ENCODE data around the gene TRPM2. TPM values are rescaled to one million over a fixed set of nuclear protein-coding genes. Genes with fewer than 3 reads are reported as not detected.

The TRPM2 gene
- total and polyA plus RNA-seq, 9 donors, result 0.89 to 1.9 (median 1.5) TPM

DNA sequence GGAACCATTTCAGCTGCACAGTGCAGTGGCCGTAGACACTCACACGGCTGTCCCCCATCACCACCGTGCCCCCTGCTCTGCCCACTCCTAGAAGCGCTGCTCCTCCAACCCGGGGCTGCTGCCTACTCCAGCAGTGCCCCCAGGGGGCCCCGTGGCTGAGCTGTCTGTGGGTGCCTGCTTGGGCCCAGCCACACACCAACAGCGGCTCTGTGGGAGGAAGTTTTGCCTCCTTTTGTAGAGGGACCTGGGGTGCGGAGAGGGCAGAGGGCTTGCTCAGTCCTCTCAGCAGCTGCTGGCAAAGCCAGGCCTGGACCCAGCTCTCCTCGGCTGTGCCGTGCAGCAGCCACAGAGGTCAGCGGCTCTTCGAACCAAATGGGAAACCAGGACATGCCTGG lies 90.5 kb downstream of the TRPM2 start:
- no peaks in the 10 kb centered on the region for H3K36me3 ChIP-seq (ENCODE audit: control insufficient read depth, insufficient read depth, low read length)
- 82% methylated on average over 9 of the region's 12 CpGs for WGBS (ENCODE audit: insufficient coverage)
- H3K27me3 ChIP-seq (ENCODE audit: control insufficient read depth, insufficient read depth, low read length), result peaks cover 13% of the 10 kb centered on the region
- no peak overlapping the region for H3K4me3 ChIP-seq (ENCODE audit: low read length)
- no peak for DNase-seq
- H3K27ac ChIP-seq (ENCODE audit: low read length), result no peak overlapping the region
- no peaks in the 10 kb centered on the region for H3K4me1 ChIP-seq (ENCODE audit: control insufficient read depth, insufficient read depth, low read length)
- no peaks in the 10 kb centered on the region for H3K9me3 ChIP-seq (replicated peaks; ENCODE audit: control insufficient read depth, low read depth, low read length)

DNA sequence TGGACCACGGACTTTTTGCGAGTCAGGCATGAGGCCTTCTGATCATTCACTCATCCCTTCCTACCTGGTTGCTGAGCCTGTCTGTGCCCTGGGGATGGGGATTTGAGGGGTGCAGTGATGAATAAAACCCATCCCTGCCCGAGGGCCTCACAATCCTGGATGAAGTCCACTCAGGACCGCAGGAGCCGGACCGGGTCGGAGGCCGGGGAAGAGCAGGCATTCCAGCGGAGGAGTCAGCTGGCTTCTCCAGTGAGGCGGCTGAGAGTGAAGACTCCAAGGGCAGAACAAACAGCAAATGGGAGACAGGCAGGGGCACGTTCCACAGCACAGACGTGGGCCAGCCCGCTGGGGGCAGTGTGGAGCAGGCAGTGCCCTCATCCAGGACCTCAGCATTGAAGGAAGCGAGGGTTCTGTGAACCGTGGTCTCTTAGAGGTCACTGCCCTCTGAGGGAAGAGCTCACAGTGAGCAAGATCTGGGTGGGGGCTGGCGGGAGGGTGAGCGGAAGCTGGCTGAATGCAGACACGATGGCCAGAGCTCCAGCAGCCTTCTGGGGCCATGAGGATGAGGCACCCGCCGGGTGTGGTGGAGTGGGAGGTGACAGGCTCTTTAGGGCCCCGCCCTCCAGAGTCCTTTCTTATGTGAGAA lies 91.0 kb downstream of the TRPM2 start:
- H3K27ac ChIP-seq (ENCODE audit: low read length), result no peak overlapping the region
- WGBS (ENCODE audit: insufficient coverage), result 69% methylated on average over 18 of the region's 21 CpGs
- no peak for DNase-seq
- no peaks in the 10 kb centered on the region for H3K9me3 ChIP-seq (replicated peaks; ENCODE audit: control insufficient read depth, low read depth, low read length)
- no peaks in the 10 kb centered on the region for H3K36me3 ChIP-seq (ENCODE audit: control insufficient read depth, insufficient read depth, low read length)
- no peaks in the 10 kb centered on the region for H3K4me1 ChIP-seq (ENCODE audit: control insufficient read depth, insufficient read depth, low read length)
- no peak overlapping the region for H3K4me3 ChIP-seq (ENCODE audit: low read length)
- peaks cover 16% of the 10 kb centered on the region for H3K27me3 ChIP-seq (ENCODE audit: control insufficient read depth, insufficient read depth, low read length)

DNA sequence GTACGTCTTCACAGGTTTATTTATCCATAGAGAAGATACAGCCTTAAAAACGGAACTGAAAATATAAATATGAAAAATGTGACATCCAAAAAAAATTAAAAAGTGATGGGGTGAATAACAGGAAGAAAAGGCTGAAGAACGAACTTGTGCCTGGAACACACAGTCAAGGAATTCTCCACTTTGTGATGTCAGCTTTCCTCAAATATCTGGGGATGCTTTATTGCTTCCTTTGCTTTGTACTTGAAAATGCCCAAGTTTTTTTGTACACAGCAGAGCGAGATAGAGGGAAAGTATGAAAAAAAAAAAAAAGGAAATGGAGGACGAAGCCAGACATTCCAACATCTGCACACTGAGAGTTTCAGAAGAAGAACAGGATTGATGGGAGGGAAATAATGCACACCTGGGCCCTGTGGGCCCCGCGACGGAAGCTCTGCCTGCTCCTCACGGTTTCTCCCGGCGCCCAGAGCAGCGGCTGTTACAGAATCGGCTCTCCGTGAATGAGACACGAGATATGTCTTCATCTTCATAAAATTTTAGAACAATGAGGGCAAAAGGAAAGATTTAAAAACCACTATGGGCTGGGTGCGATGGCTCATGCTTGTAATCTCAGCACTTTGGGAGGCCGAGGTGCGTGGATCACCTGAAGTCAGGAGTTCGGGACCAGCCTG lies 91.9 kb downstream of the TRPM2 start:
- peaks cover 25% of the 10 kb centered on the region for H3K27me3 ChIP-seq (ENCODE audit: control insufficient read depth, insufficient read depth, low read length)
- DNase-seq, result no peak

DNA sequence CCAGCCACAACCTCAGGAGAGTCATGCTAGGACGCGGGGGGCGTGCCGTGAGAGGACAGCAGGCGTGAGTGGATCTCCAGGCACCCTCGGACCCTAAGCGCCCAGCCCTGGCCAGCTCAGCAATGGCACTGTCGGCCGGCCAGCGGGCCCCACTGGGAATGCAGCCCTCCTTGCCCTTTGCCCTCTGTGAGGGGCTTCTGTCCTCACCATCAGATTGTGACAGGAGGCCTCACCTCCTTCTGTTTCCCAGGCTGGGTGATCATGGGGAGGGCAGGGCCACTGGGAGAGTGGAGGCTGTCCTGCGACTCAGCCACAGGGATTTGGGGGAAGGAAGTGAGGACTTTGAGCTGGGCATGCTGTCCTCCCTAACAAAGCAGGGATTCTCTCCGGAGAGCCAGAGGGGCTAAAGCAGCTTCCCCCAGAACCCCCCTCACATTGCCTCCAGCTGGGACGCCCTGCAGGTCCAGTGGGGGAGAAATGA lies 95.3 kb downstream of the TRPM2 start:
- peaks cover 2% of the 10 kb centered on the region for H3K9me3 ChIP-seq (replicated peaks; ENCODE audit: control insufficient read depth, low read depth, low read length)
- DNase-seq, result no peak
- WGBS (ENCODE audit: insufficient coverage), result 55% methylated on average over 11 of the region's 13 CpGs
- no peak overlapping the region for H3K27ac ChIP-seq (ENCODE audit: low read length)
- H3K27me3 ChIP-seq (ENCODE audit: control insufficient read depth, insufficient read depth, low read length), result peaks cover 39% of the 10 kb centered on the region
- H3K4me1 ChIP-seq (ENCODE audit: control insufficient read depth, insufficient read depth, low read length), result no peaks in the 10 kb centered on the region
- no peak overlapping the region for H3K4me3 ChIP-seq (ENCODE audit: low read length)
- no peaks in the 10 kb centered on the region for H3K36me3 ChIP-seq (ENCODE audit: control insufficient read depth, insufficient read depth, low read length)

More for the DNA sequence above, 91.9 kb downstream of the TRPM2 start:
- no peaks in the 10 kb centered on the region for H3K4me1 ChIP-seq (ENCODE audit: control insufficient read depth, insufficient read depth, low read length)
- 44% methylated on average over 8 of the region's 19 CpGs for WGBS (ENCODE audit: insufficient coverage)
- H3K9me3 ChIP-seq (replicated peaks; ENCODE audit: control insufficient read depth, low read depth, low read length), result no peaks in the 10 kb centered on the region
- no peak overlapping the region for H3K27ac ChIP-seq (ENCODE audit: low read length)
- H3K4me3 ChIP-seq (ENCODE audit: low read length), result no peak overlapping the region
- H3K36me3 ChIP-seq (ENCODE audit: control insufficient read depth, insufficient read depth, low read length), result no peaks in the 10 kb centered on the region

DNA sequence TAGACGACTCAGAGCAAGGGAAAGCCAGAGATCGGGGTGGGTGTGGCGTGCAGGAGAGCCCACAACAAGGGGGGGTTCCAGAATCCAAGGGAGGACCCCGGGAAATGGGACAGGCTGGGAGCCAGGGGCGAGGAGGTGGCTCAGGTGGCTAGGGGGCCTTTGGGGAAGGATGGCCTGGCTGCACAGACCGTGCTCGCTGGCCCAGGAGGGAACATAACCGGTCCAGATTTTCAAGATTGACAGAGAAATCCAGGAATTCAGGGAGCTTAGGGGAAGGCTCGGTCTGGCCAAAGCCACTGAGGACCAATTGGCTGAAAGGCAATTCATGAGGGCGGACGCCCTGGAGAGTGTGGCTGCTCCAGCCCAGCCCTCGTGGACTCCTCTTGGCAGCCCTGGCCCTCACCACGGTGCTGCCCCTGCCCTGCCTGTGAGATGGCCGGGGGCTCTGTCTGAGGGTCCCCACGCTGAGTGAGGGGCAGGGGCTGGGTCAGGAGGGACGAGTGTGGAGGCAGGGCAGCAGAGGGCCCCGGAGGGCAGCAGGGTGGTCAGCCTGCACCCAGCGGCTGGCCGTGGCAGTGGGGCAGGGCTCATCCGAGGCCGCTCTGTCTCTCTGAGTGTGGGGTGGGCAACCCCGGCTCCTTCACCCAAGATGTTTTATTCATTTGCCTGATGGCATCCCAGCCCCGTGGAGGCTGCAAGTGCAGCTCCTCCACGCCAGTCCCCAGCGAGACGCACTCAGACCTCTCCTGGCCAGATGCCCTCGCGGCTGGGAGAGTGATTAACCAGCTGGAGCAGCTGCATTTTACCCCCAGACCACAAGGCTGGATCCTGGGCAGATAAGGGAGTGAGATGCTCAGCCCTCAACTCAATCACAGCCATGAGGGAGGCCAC lies 96.3 kb downstream of the TRPM2 start:
- Histone ChIP-seq H3K4me3 (ENCODE audit: low read length) (no peak overlapping the region), H3K36me3 (ENCODE audit: control insufficient read depth, insufficient read depth, low read length) (no peaks in the 10 kb centered on the region), H3K27me3 (ENCODE audit: control insufficient read depth, insufficient read depth, low read length) (peaks cover 36% of the 10 kb centered on the region), H3K4me1 (ENCODE audit: control insufficient read depth, insufficient read depth, low read length) (no peaks in the 10 kb centered on the region), H3K27ac (ENCODE audit: low read length) (no peak overlapping the region), H3K9me3 (replicated peaks; ENCODE audit: control insufficient read depth, low read depth, low read length) (peaks cover 6% of the 10 kb centered on the region)
- 44% methylated on average over 25 of the region's 28 CpGs for WGBS (ENCODE audit: insufficient coverage)
- DNase-seq, result no peak

DNA sequence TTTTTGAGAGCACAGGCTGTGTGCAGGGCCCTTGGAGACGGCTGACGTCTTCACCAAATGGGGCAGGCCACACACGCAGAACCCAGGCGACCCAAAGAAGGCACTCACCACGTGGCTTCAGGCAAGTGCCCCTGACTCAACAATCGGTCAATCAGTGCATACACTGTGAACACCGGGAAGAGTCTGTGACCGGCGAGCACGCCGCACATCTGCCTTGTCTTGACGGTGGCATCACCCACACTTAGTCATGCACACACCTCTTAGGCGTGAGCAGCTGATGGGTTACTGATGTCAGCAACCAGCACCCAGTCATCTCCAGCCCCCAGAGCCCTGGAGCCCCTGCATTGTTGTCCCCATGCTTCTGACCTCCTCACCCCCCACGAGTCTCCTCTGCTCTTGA lies 97.0 kb downstream of the TRPM2 start:
- H3K27me3 ChIP-seq (ENCODE audit: control insufficient read depth, insufficient read depth, low read length), result peaks cover 38% of the 10 kb centered on the region
- no peak overlapping the region for H3K4me3 ChIP-seq (ENCODE audit: low read length)
- WGBS (ENCODE audit: insufficient coverage), result 69% methylated on average over 14 of the region's 14 CpGs

DNA sequence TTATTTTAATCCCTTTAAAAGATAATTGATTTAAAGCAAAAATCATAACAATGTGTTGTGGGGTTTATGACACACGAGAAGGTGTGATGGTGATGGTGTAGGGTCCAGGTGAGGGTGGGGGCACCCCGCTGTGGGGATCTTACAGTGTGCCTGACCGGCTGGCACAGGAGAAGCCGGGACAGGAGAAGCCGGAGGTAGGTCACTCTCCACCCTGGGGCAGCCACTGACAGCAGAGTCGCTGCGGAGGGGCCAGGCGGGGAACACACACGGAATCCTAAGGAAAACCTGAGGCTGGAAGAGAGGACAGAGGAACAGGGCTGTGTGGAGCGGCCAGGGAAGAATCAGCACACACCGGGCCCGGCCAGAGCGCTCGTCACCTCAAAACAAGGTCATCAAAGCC lies 97.6 kb downstream of the TRPM2 start:
- 79% methylated on average over 14 of the region's 14 CpGs for WGBS (ENCODE audit: insufficient coverage)

More for the DNA sequence above, 97.0 kb downstream of the TRPM2 start:
- Histone ChIP-seq H3K9me3 (replicated peaks; ENCODE audit: control insufficient read depth, low read depth, low read length) (peaks cover 6% of the 10 kb centered on the region), H3K4me1 (ENCODE audit: control insufficient read depth, insufficient read depth, low read length) (no peaks in the 10 kb centered on the region), H3K36me3 (ENCODE audit: control insufficient read depth, insufficient read depth, low read length) (no peaks in the 10 kb centered on the region), H3K27ac (ENCODE audit: low read length) (no peak overlapping the region)
- DNase-seq, result no peak

DNA sequence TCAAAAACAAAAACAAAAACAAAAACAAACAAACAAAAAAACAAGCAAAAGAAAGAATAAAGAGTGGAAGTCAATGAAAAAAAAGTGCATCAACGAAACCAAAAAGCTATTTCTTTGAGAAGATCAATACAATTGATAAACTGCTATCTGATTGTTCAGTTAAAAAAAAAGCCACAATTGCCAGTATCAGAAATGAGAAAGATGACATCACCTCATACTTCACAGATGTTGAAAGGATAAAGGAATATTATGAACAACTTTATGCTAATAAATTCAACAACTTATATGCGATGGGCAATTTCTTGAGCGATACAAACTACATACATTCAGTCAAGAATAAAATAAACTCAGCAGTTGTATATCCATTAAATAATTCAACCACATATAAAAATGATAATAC lies 99.7 kb downstream of the TRPM2 start:
- peaks cover 6% of the 10 kb centered on the region for H3K9me3 ChIP-seq (replicated peaks; ENCODE audit: control insufficient read depth, low read depth, low read length)
- peaks cover 4% of the 10 kb centered on the region for H3K36me3 ChIP-seq (ENCODE audit: control insufficient read depth, insufficient read depth, low read length)
- no CpG with 5 or more reads among the region's 3 CpGs for WGBS (ENCODE audit: insufficient coverage)
- H3K4me3 ChIP-seq (ENCODE audit: low read length), result no peak overlapping the region
- H3K27ac ChIP-seq (ENCODE audit: low read length), result no peak overlapping the region
- DNase-seq, result no peak
- peaks cover 36% of the 10 kb centered on the region for H3K27me3 ChIP-seq (ENCODE audit: control insufficient read depth, insufficient read depth, low read length)
- peaks cover 7% of the 10 kb centered on the region for H3K4me1 ChIP-seq (ENCODE audit: control insufficient read depth, insufficient read depth, low read length)

More for the DNA sequence above, 97.6 kb downstream of the TRPM2 start:
- no peaks in the 10 kb centered on the region for H3K36me3 ChIP-seq (ENCODE audit: control insufficient read depth, insufficient read depth, low read length)
- no peak overlapping the region for H3K4me3 ChIP-seq (ENCODE audit: low read length)
- DNase-seq, result no peak
- H3K4me1 ChIP-seq (ENCODE audit: control insufficient read depth, insufficient read depth, low read length), result peaks cover 3% of the 10 kb centered on the region
- peaks cover 6% of the 10 kb centered on the region for H3K9me3 ChIP-seq (replicated peaks; ENCODE audit: control insufficient read depth, low read depth, low read length)
- no peak overlapping the region for H3K27ac ChIP-seq (ENCODE audit: low read length)
- H3K27me3 ChIP-seq (ENCODE audit: control insufficient read depth, insufficient read depth, low read length), result peaks cover 37% of the 10 kb centered on the region

DNA sequence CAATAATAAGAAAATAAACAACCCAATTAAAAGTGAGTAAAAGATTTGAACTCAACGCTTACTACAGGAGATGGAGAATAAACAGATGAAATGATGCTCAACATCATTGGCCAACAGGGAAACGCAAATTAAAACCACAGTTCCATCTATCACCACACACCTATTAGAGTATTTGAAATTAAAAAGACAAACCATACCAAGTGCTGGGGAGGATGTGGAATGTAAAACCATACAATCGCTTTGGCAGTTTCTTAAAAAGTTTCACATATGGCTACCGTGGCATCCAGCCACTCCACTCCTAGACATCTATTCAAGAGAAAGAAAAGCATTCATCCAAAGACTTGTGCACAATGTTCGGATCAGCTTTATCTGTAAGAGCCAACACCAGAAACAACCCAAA lies 100.6 kb downstream of the TRPM2 start:
- DNase-seq, result no peak
- no peak overlapping the region for H3K4me3 ChIP-seq (ENCODE audit: low read length)
- peaks cover 4% of the 10 kb centered on the region for H3K36me3 ChIP-seq (ENCODE audit: control insufficient read depth, insufficient read depth, low read length)
- peaks cover 7% of the 10 kb centered on the region for H3K4me1 ChIP-seq (ENCODE audit: control insufficient read depth, insufficient read depth, low read length)
- peaks cover 30% of the 10 kb centered on the region for H3K27me3 ChIP-seq (ENCODE audit: control insufficient read depth, insufficient read depth, low read length)
- H3K9me3 ChIP-seq (replicated peaks; ENCODE audit: control insufficient read depth, low read depth, low read length), result peaks cover 6% of the 10 kb centered on the region
- WGBS (ENCODE audit: insufficient coverage), result 86% methylated on average over 1 of the region's 5 CpGs
- H3K27ac ChIP-seq (ENCODE audit: low read length), result no peak overlapping the region

All from muscle of leg (tissue), 11 donors.